Subcutaneous abdominal adipose tissue (tissue), 5 donors: ENCODE data around the gene FAM78A.
"Not testable (repeated sequence)": the region's sequence is repeated elsewhere in the genome, so short reads cannot be mapped to it uniquely, and the experiment has no call there.

Experiments used
- H3K27ac ChIP-seq: one replicate; pipeline ENCODE4 v1.7.0; 2013; ENCODE audit warnings: low read depth, mild to moderate bottlenecking, inconsistent platforms, low read length, moderate library complexity
- H3K27me3 ChIP-seq, 5 donors: one replicate each; pipeline ENCODE4 v1.7.0; 2013; ENCODE audit warnings: low read length in 5 of 5, inconsistent platforms in 1 of 5; ENCODE audit not compliant: control insufficient read depth in 5 of 5, insufficient read depth in 4 of 5
- H3K36me3 ChIP-seq, 5 donors: one replicate each; pipeline ENCODE4 v1.7.0; 2013; ENCODE audit warnings: low read length in 5 of 5; ENCODE audit not compliant: control insufficient read depth in 5 of 5, insufficient read depth in 5 of 5
- H3K4me1 ChIP-seq, 5 donors: one replicate each; pipeline ENCODE4 v1.7.0; 2013; ENCODE audit warnings: low read length in 5 of 5, mild to moderate bottlenecking in 3 of 5, moderate library complexity in 1 of 5; ENCODE audit not compliant: control insufficient read depth in 5 of 5, insufficient read depth in 5 of 5
- H3K4me3 ChIP-seq, 5 donors: one replicate each; pipeline ENCODE4 v1.7.0; 2013; ENCODE audit warnings: low read length in 5 of 5, low read depth in 1 of 5
- H3K9ac ChIP-seq, 5 donors: one replicate each; pipeline ENCODE4 v1.7.0; 2013; ENCODE audit warnings: low read length in 5 of 5, mild to moderate bottlenecking in 4 of 5, moderate library complexity in 3 of 5
- H3K9me3 ChIP-seq, 5 donors: one replicate each; pipeline ENCODE4 v1.7.0; 2013; ENCODE audit warnings: low read length in 5 of 5; ENCODE audit not compliant: control insufficient read depth in 5 of 5
- donor health status: healthy.
- donor health status: healthy.
- donor health status: healthy.
- donor health status: healthy.
- donor health status: healthy.

FAM78A gene

GRCh38 chr9:131275332-131276093 is 797 bp downstream of the FAM78A start:
- Histone ChIP-seq H3K27me3 (peaks cover 0 to 5% (median 4%) of the 10 kb centered on the region in 5 donors), H3K27ac (peak overlapping the region; percentile 65), H3K9ac (peak overlapping the region; percentile 1 to 88 (median 53)), H3K4me3 (peak overlapping the region; percentile 62 to 72 (median 64)), H3K9me3 (no peaks in the 10 kb centered on the region), H3K36me3 (no peaks in the 10 kb centered on the region), H3K4me1 (peaks cover 6 to 70% (median 55%) of the 10 kb centered on the region in 5 donors)

DNA sequence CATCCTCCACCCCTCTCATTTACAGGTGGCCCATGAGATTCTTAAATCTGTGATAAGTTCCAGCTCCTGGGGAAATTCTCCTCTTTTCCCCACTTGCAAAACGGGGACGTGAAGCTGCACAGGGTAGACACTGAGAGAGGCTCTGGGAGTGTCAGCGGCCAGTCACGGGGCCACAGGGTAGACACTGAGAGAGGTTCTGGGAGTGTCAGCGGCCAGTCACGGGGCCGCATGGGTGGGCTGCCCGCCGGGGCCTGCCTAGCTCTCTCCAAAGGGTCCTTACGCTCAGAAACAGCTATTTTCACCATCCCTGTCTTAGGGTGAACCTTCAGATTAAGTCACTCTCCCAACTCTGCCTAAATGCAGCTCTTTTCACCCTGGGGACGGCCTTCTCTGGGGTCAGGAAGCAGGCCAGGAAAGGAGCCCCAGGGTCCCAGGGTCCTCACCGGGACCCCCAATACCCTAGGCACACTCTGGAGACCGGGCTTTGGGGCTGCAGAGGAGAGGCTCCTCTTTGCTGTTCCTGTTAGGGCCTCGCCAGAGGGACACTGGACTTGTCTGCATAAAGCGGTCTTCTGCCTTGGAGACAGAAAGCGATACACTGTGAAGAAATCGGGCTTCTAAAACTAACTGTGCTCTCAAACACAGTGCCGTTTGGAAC is 1.5 kb downstream of the FAM78A start:
- Histone ChIP-seq H3K27me3 (peaks cover 0 to under 1% (median 0%) of the 10 kb centered on the region in 5 donors), H3K4me1 (peaks cover 6 to 74% (median 55%) of the 10 kb centered on the region in 5 donors), H3K36me3 (no peaks in the 10 kb centered on the region), H3K9ac (peak overlapping the region; percentile 1 to 88 (median 53)), H3K27ac (peak overlapping the region; percentile 65), H3K4me3 (peak overlapping the region; percentile 62 to 70 (median 64)), H3K9me3 (no peaks in the 10 kb centered on the region)

DNA sequence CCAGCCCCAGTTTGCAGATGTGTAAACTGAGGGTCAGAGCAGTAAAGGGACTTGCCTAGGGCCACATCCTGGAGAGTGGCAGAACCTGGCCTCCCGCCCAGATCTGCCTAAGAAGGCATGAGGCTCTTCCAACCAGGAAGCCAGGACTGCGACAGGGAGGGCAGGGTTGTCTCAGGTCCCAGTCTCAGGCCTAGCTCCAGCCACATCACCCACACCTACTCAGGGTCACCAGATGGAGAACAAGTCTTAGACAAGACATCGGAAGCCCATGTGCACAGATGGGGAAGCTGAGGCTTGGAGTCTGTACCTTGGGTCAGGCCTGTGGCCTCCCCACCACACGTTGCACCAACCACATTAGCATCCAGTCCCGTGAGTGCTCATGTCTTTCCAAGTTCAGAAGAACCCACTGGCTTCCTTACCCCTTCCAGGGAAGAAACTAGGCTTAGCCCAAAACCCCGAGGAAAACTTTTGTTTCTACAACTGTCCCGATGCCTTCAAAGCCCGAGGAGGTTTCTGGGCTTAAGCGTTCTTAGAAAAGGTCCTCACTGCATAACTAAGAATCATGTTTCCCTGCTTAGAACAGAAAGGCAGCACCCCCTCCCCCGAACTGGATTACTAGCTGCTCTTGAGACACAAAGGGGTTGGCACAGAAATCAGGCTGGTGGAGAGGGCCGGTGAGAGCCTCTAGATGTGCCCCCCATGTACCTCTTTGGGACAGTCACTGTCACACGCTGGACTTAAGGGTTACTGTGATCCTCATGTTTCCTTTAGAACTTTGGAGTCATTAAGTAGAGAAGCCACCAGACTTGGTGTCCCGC is 2.2 kb downstream of the FAM78A start:
- H3K27ac ChIP-seq, result peak overlapping the region; percentile 65
- no peaks in the 10 kb centered on the region for H3K36me3 ChIP-seq
- H3K4me3 ChIP-seq, result peak overlapping the region; percentile 62 to 66 (median 63)
- H3K27me3 ChIP-seq, result no peaks in the 10 kb centered on the region
- no peaks in the 10 kb centered on the region for H3K9me3 ChIP-seq
- peak overlapping the region; percentile 1 to 88 (median 53) for H3K9ac ChIP-seq
- H3K4me1 ChIP-seq, result peaks cover 6 to 81% (median 59%) of the 10 kb centered on the region in 5 donors

DNA sequence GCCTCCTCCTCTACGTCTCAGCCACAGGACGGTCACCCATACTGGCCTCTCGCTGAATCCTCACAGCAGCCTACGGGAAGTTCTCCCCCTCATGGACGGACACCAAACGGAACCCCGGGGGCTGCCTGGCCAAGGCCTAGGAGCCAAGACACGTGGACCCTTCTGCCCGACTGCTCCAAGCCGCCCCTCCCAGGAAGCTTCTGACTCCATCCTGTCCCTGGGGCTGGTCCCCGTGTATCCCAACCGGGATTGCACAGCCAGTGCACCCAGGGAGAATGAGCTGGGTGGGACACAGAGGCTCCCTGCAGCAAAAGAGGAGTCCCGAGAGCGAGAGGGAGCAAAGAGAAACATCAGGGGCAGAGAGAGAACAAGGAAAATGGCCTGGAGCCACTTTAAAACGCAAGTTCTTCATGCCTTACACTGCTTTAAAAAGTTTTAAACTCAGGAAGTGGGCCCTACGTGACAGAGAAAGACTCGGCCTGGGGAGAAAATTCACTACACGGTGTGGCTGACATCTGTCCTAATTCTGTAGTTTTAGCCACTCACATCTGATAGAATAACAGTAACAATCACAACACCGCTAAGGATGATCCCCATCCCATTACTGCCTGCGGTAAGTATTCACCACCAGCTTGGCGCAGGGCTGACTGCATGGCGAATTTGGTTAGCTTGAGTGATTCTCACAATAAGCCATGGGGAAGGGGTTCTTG is 3.0 kb downstream of the FAM78A start:
- Histone ChIP-seq H3K9me3 (no peaks in the 10 kb centered on the region), H3K4me1 (peaks cover 6 to 81% (median 59%) of the 10 kb centered on the region in 5 donors), H3K36me3 (no peaks in the 10 kb centered on the region), H3K4me3 (peak overlapping the region; percentile 5 to 66 (median 62)), H3K9ac (peak overlapping the region in 4 of 5 donors; percentile 46 to 88 (median 58)), H3K27me3 (no peaks in the 10 kb centered on the region), H3K27ac (peak overlapping the region; percentile 65)

DNA sequence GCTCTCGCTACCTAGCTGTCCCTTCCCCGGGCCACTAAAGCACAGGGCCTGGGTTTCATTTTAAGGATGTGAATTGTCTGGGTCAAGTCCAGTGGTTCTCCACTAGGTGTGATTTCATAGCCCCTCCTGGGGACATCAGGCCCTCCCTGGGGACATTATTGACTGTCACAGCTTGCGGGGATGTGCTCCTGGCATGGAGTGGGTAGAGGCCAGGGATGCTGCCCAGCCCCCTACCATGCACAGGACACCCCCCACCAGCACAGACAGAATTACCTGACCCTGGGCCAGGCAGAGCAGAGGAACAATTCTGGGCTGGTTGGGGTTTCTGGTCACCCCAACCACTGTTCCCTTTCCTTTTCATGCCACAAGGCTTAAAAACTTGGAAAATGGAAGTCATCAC is 4.1 kb downstream of the FAM78A start:
- Histone ChIP-seq H3K9me3 (no peaks in the 10 kb centered on the region), H3K4me3 (no peak overlapping the region), H3K36me3 (no peaks in the 10 kb centered on the region), H3K9ac (peak overlapping the region in 1 of 5 donors; percentile 51), H3K27me3 (no peaks in the 10 kb centered on the region), H3K4me1 (peaks cover 6 to 78% (median 58%) of the 10 kb centered on the region in 5 donors), H3K27ac (peak overlapping the region; percentile 60)

DNA sequence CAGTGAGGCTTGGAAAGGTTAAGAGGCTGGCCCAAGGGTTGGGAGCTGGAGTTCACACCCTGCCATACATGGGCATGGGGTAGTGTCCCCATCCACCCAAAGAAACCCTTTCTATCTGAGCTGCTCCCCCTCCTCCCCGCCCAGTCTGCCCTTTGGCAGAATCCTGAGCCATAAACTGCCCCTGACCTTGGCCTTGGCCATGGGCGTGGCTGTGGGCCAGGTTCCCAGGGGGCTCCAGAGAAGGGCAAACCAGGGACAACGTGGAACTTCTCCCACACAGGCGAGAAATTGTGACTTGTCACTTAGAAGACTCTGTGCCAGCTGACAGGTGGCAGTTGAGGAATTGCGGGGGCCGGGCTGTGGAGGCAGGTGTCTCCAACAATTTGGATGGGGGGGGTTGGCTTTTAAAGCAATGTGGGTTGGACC is 4.8 kb downstream of the FAM78A start:
- no peak overlapping the region for H3K4me3 ChIP-seq
- H3K4me1 ChIP-seq, result peaks cover 6 to 83% (median 64%) of the 10 kb centered on the region in 5 donors
- H3K9ac ChIP-seq, result peak overlapping the region in 1 of 5 donors; percentile 56

DNA sequence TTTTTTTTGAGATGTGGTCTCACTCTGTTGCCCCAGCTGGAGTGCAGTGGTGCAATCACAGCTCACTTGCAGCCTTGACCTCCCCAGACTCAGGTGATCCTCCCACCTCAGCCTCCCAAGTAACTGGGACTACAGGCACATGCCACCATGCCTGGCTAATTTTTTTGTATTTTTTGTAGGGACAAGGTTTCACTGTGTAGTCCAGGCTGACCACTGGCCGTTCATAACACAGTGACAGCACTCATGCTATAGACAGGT is 5.4 kb downstream of the FAM78A start:
- H3K27ac ChIP-seq, result peak overlapping the region; percentile 60
- peak overlapping the region in 1 of 5 donors; percentile 56 for H3K9ac ChIP-seq
- not testable (repeated sequence) for H3K9me3 ChIP-seq, H3K36me3 ChIP-seq, H3K27me3 ChIP-seq
- H3K4me1 ChIP-seq, result peaks cover 6 to 83% (median 65%) of the 10 kb centered on the region in 5 donors
- peak overlapping the region in 1 of 5 donors; percentile 20 for H3K4me3 ChIP-seq

More for the DNA sequence above, 4.8 kb downstream of the FAM78A start:
- Histone ChIP-seq H3K27me3 (no peaks in the 10 kb centered on the region), H3K9me3 (no peaks in the 10 kb centered on the region), H3K27ac (peak overlapping the region; percentile 60), H3K36me3 (no peaks in the 10 kb centered on the region)

GRCh38 chr9:131270171-131271015 is 5.9 kb downstream of the FAM78A start:
- Histone ChIP-seq H3K27me3 (no peaks in the 10 kb centered on the region), H3K4me1 (peaks cover 6 to 83% (median 64%) of the 10 kb centered on the region in 5 donors), H3K9me3 (no peaks in the 10 kb centered on the region), H3K27ac (peak overlapping the region; percentile 61), H3K36me3 (no peaks in the 10 kb centered on the region), H3K4me3 (peak overlapping the region in 4 of 5 donors; percentile 24 to 51 (median 34)), H3K9ac (no peak overlapping the region)
